Stimulated activated CD8-positive, alpha-beta memory T cell treated with anti-CD3 and anti-CD28 coated beads, Interleukin-2, amount 100 ng/mL, for 48 hours (primary cell): Measurements from ENCODE around the gene ARHGEF10L.
"Not testable (repeated sequence)": the region's sequence is repeated elsewhere in the genome, so short reads cannot be mapped to it uniquely, and the experiment has no call there.

ENCODE experiments used
- DNase-seq, 2 donors: peaks; one replicate each; pipeline ENCODE4 v3.0.0-alpha.2; 2020; ENCODE audit warnings: low read depth in 2 of 2

ARHGEF10L gene

GRCh38 chr1:17539477-17540254, at the start of gene ARHGEF10L:
Gene ARHGEF10L, plus strand, starts transcription at chr1:17539698. Its CDS starts 40,898 bp downstream, at chr1:17580596.
- DNase-seq = no peak

GRCh38 chr1:17489768-17490417, 49.6 kb upstream of the ARHGEF10L start:
- not testable (repeated sequence) for DNase-seq

GRCh38 chr1:17490667-17491066, 48.8 kb upstream of the ARHGEF10L start:
- DNase-seq = not testable (repeated sequence)

GRCh38 chr1:17494114-17494729, 45.3 kb upstream of the ARHGEF10L start:
- DNase-seq = peak; percentile 55 to 63

GRCh38 chr1:17496419-17496818, 43.1 kb upstream of the ARHGEF10L start:
- DNase-seq = no peak

GRCh38 chr1:17498214-17498613, 41.3 kb upstream of the ARHGEF10L start:
- DNase-seq = no peak

- peak; percentile 43 to 54 for DNase-seq
Measured at GRCh38 chr1:17502326-17502778, 37.1 kb upstream of the ARHGEF10L start.

- DNase-seq = no peak
Measured at GRCh38 chr1:17503146-17503545, 36.4 kb upstream of the ARHGEF10L start.

DNA sequence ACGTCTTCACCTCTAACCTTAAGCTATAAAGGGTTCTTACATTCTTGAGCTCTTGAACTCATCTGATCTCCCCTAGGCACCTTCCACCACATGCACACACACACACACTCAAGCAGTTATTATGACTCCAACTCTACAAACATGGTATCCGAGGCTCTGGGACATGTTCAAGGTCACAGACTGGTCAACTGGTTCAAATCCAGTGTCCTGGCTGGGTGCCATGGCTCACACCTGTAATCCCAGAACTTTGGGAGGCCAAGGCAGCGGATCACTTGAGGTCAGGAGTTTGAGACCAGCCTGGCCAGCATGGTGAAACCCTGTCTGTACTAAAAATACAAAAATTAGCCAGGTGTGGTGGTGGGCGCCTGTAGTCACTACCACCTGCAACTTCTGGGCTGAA, 32.3 kb upstream of the ARHGEF10L start:
- DNase-seq = not testable (repeated sequence)

DNA sequence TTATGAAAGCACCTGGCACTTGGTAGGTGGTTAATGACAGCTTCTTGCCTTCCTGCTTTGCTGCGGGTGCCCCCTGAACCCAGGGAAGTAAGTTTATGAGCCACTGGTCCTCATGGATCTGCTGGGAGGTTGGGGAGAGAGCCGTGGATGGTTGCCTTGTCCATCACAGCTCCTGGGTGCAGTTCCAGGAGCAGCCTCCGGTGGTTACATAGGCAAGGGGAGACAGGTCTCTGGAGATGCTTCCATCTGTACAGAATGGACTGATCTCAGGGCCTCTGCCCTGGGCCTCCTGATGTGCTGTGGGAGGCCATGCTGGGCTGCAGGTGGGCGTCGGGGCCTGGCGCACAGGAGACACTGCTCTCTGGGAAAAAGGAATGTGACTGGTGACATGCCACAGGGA, 31.6 kb upstream of the ARHGEF10L start:
- DNase-seq = no peak

- no peak for DNase-seq
Measured at GRCh38 chr1:17509363-17509762, 30.1 kb upstream of the ARHGEF10L start.

GRCh38 chr1:17510138-17510537, 29.4 kb upstream of the ARHGEF10L start:
- DNase-seq = no peak

DNA sequence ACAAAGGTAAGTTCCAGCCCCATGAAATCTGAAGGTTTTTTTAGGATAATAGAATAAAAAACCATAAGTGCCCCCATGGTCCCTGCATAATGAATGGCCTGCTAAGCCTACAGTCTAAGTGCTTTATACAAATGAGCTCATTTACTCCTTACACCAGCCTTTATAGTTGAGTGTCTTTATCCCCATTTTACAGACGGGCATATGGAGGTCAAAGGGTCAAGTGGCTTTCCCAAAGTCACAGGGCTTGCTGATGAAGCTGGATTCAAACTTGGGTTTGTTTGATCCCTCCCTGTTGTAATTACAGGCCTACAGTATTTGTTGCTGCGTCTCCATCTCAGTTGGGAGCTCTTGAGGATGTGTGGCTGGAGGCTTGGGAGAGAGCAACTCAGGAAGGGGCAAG, 28.3 kb upstream of the ARHGEF10L start:
- no peak for DNase-seq

DNA sequence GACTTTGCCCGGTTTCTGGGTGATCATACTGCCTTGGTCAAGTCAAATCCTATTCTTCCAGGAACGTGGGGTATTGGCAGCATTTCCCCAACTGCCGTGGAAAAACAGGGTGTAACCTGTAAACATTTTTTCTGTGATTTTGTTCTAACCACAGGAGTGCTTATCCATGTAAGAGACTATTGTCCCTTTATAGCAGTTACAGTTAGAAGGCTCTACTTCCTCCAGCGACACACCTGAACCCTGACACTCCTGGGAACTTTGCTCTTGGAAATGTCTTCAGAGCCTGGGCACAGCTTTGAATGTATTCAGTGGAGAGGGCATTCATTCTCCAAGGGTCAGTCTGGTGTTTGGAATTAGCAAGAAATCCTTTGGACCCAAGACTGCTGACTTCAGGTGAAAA, 26.4 kb upstream of the ARHGEF10L start:
- no peak for DNase-seq

- no peak for DNase-seq
Measured at GRCh38 chr1:17514776-17515175, 24.7 kb upstream of the ARHGEF10L start.

GRCh38 chr1:17515902-17516301, 23.6 kb upstream of the ARHGEF10L start:
- DNase-seq = no peak

GRCh38 chr1:17516303-17517214, 22.9 kb upstream of the ARHGEF10L start:
- DNase-seq = no peak

GRCh38 chr1:17520041-17520440, 19.5 kb upstream of the ARHGEF10L start:
- no peak for DNase-seq

DNA sequence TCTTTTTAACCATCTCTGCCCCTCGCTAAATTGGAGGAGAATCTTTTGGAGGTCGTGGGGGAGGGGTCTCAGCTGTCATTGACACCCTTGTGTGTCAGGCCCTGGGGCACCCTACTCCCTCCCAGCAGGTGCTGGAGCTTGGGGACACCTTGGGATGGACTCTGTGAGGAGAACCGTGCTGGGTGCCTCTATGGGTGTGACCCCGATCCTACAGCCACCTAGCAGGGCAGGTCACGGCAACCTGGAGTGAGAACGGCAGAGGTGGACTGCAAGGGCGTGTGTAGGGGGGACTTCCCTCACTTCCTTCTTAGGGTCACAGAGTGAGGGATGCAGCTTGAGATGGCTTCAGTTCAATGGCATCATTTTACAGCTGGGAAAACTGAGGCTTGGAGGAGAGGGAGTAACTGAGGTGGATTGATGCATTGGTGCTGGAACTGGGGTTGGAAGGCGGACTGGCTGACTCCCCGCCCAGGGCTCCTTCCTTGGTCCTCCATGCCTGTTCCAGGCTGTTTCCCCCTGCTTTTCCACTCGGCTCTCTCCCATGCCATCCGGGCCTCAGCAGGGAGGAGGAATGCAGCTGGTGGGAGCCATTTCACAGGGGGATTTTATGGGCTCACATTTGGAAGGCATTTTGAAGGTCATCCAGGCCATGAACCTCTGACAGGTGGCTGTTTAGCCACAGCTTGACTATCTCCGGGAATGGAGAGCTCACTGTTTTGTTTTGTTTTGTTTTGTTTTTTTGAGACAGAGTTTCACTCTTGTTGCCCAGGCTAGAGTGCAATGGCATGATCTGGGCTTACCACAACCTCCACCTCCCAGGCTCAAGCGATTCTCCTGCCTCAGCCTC, 18.8 kb upstream of the ARHGEF10L start:
- no peak for DNase-seq

- no peak for DNase-seq
Measured at GRCh38 chr1:17521946-17522612, 17.4 kb upstream of the ARHGEF10L start.
